Muscle layer of colon (tissue), 2 donors: Measurements from ENCODE around the gene CDX2.
"Not testable (repeated sequence)": the region's sequence is repeated elsewhere in the genome, so short reads cannot be mapped to it uniquely, and the experiment has no call there.

Experiments used
- H3K27ac ChIP-seq: one replicate; pipeline ENCODE4 v1.7.0; 2013; ENCODE audit warnings: low read depth, mild to moderate bottlenecking, low read length, moderate library complexity
- H3K27me3 ChIP-seq, 2 donors: one replicate each; pipeline ENCODE4 v1.7.0; 2013; ENCODE audit warnings: low read length in 2 of 2, mild to moderate bottlenecking in 2 of 2; ENCODE audit not compliant: insufficient read depth in 2 of 2, control insufficient read depth in 1 of 2
- H3K36me3 ChIP-seq: one replicate; pipeline ENCODE4 v1.7.0; 2013; ENCODE audit warnings: mild to moderate bottlenecking, low read length; ENCODE audit not compliant: insufficient read depth
- H3K4me1 ChIP-seq: one replicate; pipeline ENCODE4 v1.7.0; 2013; ENCODE audit warnings: mild to moderate bottlenecking, low read length; ENCODE audit not compliant: insufficient read depth
- H3K4me3 ChIP-seq, 2 donors: one replicate each; pipeline ENCODE4 v1.7.0; 2013; ENCODE audit warnings: low read length in 2 of 2, low read depth in 1 of 2, mild to moderate bottlenecking in 1 of 2, moderate library complexity in 1 of 2
- H3K9ac ChIP-seq: one replicate; pipeline ENCODE4 v1.7.0; 2013; ENCODE audit warnings: low read length
- H3K9me3 ChIP-seq: one replicate; pipeline ENCODE4 v1.7.0; 2013; ENCODE audit warnings: mild to moderate bottlenecking, low read length
- donor health status: abdominal sarcoma.
- donor health status: Adenocarcinoma of cecum.

CDX2 gene, protein sequence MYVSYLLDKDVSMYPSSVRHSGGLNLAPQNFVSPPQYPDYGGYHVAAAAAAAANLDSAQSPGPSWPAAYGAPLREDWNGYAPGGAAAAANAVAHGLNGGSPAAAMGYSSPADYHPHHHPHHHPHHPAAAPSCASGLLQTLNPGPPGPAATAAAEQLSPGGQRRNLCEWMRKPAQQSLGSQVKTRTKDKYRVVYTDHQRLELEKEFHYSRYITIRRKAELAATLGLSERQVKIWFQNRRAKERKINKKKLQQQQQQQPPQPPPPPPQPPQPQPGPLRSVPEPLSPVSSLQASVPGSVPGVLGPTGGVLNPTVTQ

DNA sequence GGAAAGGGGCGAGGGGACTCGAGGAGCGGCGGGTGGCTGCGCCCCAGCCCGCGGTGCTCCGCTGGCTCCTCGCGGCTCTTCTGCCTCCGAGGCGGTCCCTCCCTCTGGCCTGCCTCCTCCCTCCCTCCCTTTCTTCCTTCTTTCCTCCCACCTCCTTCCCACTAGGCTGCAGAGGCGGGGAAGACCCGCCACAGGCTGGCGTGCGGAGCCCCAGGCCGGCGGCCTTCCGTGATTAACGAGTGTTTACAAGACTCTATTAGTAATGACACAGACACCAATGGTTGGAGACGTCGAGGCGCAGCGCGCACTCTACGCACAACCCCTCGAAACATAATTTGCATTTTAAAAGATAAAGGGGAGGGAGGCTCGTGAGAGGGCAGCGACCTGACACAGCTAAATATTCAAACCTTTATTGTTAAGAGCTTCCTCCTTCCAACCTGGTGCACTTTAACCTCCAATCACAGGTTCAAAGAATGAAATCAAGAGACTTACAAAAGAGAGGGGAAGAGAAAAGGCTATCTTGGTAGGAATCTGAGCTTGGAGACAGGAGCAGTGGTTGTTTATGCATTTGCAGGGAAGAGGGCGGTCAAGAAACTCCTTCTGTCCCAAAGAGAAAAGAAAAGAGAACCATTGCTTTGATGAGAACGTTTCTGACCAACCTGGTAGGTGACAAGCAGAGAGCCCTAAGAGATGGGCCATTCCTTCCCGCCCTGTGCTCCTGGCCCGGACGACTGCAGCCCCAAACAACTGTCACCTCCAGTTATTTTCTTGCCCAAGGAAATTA lies at the start of gene CDX2:
Gene CDX2, minus strand, starts transcription at position 234 of the 784 bp plus-strand sequence. CDS start 309 bp downstream, outside the sequence.
- no peaks in the 10 kb centered on the region for H3K4me1 ChIP-seq
- no peak within 1 kb of the TSS for H3K4me3 ChIP-seq
- no peaks in the 10 kb centered on the region for H3K9me3 ChIP-seq
- no peak within 1 kb of the TSS for H3K9ac ChIP-seq
- no peaks in the 10 kb centered on the region for H3K36me3 ChIP-seq
- no peak within 1 kb of the TSS for H3K27ac ChIP-seq
- H3K27me3 ChIP-seq: peaks cover 38 to 78% of the 10 kb centered on the region in 2 donors

- Histone ChIP-seq H3K27ac (no peak overlapping the region), H3K4me1 (no peaks in the 10 kb centered on the region), H3K9me3 (no peaks in the 10 kb centered on the region), H3K4me3 (no peak overlapping the region), H3K36me3 (no peaks in the 10 kb centered on the region), H3K27me3 (no peaks in the 10 kb centered on the region), H3K9ac (no peak overlapping the region)
Measured at GRCh38 chr13:28014301-28014700, 45.2 kb upstream of the CDX2 start.

- Histone ChIP-seq H3K4me3 (no peak overlapping the region), H3K36me3 (no peaks in the 10 kb centered on the region), H3K27me3 (no peaks in the 10 kb centered on the region), H3K9ac (no peak overlapping the region), H3K27ac (no peak overlapping the region), H3K9me3 (no peaks in the 10 kb centered on the region), H3K4me1 (no peaks in the 10 kb centered on the region)
Measured at GRCh38 chr13:28013482-28013881, 44.4 kb upstream of the CDX2 start.

- H3K4me1 ChIP-seq: no peaks in the 10 kb centered on the region
- H3K27me3 ChIP-seq: no peaks in the 10 kb centered on the region
- H3K4me3 ChIP-seq: no peak overlapping the region
- no peaks in the 10 kb centered on the region for H3K36me3 ChIP-seq
- no peak overlapping the region for H3K27ac ChIP-seq
- no peaks in the 10 kb centered on the region for H3K9me3 ChIP-seq
- H3K9ac ChIP-seq: no peak overlapping the region
Measured at GRCh38 chr13:28012896-28013295, 43.8 kb upstream of the CDX2 start.

- Histone ChIP-seq H3K9me3 (no peaks in the 10 kb centered on the region), H3K4me3 (no peak overlapping the region), H3K27ac (no peak overlapping the region), H3K9ac (no peak overlapping the region), H3K27me3 (no peaks in the 10 kb centered on the region), H3K4me1 (no peaks in the 10 kb centered on the region), H3K36me3 (no peaks in the 10 kb centered on the region)
Measured at GRCh38 chr13:28012383-28012782, 43.3 kb upstream of the CDX2 start.

DNA sequence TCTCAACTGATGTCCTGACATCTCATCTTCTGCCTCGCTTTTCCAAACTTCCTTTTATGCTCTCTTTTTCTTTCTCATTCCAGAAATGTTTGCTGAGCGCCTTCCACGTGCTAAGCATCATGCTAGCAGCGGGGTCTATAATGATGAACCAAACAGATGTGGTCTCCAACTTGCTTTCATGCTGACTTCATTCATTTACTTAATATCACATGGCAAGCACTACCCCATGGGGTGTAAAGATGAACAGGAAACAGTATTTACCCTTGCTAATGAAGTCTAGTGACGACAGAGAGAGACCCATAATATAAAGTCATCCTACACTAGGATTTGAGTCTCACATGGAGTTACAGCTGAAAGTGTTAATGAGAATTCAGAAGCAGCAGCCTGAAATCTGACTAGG lies 40.9 kb upstream of the CDX2 start:
- H3K27ac ChIP-seq: no peak overlapping the region
- H3K27me3 ChIP-seq: no peaks in the 10 kb centered on the region
- H3K9ac ChIP-seq: no peak overlapping the region
- H3K36me3 ChIP-seq: no peaks in the 10 kb centered on the region
- no peaks in the 10 kb centered on the region for H3K4me1 ChIP-seq
- H3K9me3 ChIP-seq: no peaks in the 10 kb centered on the region
- H3K4me3 ChIP-seq: no peak overlapping the region

DNA sequence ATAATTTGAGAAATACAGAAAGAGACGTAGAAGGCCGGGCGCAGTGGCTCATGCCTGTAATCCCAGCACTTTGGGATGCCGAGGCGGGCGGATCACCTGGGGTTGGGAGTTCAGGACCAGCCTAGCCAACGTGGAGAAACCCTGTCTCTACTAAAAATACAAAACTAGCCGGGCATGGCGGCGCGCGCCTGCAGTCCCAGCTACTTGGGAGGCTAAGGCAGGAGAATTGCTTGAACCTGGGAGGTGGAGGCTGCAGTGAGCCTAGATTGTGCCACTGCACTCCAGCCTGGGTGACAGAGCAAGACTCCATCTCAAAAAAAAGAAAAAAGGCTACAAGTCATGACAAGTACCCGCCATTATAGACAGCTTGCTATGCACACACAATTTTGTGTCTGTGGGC lies 35.9 kb upstream of the CDX2 start:
- H3K9me3 ChIP-seq: not testable (repeated sequence)

GRCh38 chr13:28002886-28003698 lies 34.0 kb upstream of the CDX2 start:
- no peaks in the 10 kb centered on the region for H3K4me1 ChIP-seq
- H3K9me3 ChIP-seq: no peaks in the 10 kb centered on the region
- H3K36me3 ChIP-seq: no peaks in the 10 kb centered on the region
- H3K4me3 ChIP-seq: no peak overlapping the region
- no peak overlapping the region for H3K27ac ChIP-seq
- no peaks in the 10 kb centered on the region for H3K27me3 ChIP-seq
- H3K9ac ChIP-seq: no peak overlapping the region

More for the DNA sequence above, 35.9 kb upstream of the CDX2 start:
- not testable (repeated sequence) for H3K27ac ChIP-seq, H3K27me3 ChIP-seq, H3K9ac ChIP-seq, H3K4me1 ChIP-seq, H3K4me3 ChIP-seq, H3K36me3 ChIP-seq

- H3K9ac ChIP-seq: no peak overlapping the region
- no peak overlapping the region for H3K4me3 ChIP-seq
- H3K27me3 ChIP-seq: no peaks in the 10 kb centered on the region
- H3K27ac ChIP-seq: no peak overlapping the region
- H3K36me3 ChIP-seq: no peaks in the 10 kb centered on the region
- H3K9me3 ChIP-seq: no peaks in the 10 kb centered on the region
- H3K4me1 ChIP-seq: no peaks in the 10 kb centered on the region
Measured at GRCh38 chr13:28001837-28002473, 32.8 kb upstream of the CDX2 start.

DNA sequence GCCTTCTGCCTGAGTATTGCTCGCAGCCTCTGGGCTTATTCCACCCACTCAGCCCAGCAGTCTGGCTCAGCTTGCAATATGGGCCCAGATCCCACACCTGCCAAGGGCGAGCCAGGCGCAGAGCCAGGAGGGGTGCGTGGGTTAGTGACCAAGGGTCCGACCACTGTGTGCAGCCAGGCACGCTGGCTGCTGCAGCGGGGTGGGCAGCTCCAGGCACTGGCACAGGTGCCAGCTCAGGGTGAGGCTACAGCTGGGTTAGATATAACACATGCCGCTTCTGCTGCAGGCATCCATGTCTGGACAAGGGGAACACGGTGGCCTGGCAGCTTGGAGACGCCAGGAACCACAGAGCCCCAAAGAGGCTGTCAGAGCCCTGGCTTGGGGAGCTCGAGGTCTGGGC lies 31.9 kb upstream of the CDX2 start:
- Histone ChIP-seq H3K9me3 (no peaks in the 10 kb centered on the region), H3K27me3 (no peaks in the 10 kb centered on the region), H3K4me3 (no peak overlapping the region), H3K27ac (no peak overlapping the region), H3K9ac (no peak overlapping the region), H3K36me3 (no peaks in the 10 kb centered on the region), H3K4me1 (no peaks in the 10 kb centered on the region)

GRCh38 chr13:28000567-28000966 lies 31.5 kb upstream of the CDX2 start:
- Histone ChIP-seq H3K36me3 (no peaks in the 10 kb centered on the region), H3K9ac (no peak overlapping the region), H3K27ac (no peak overlapping the region), H3K4me3 (no peak overlapping the region), H3K9me3 (no peaks in the 10 kb centered on the region), H3K27me3 (no peaks in the 10 kb centered on the region), H3K4me1 (no peaks in the 10 kb centered on the region)
